ENCODE data around the gene CASTOR1.

CASTOR1 gene

GRCh38 chr22:30297276-30297990 lies 8.1 kb upstream of the CASTOR1 start:
- no peak for DNase-seq

DNA sequence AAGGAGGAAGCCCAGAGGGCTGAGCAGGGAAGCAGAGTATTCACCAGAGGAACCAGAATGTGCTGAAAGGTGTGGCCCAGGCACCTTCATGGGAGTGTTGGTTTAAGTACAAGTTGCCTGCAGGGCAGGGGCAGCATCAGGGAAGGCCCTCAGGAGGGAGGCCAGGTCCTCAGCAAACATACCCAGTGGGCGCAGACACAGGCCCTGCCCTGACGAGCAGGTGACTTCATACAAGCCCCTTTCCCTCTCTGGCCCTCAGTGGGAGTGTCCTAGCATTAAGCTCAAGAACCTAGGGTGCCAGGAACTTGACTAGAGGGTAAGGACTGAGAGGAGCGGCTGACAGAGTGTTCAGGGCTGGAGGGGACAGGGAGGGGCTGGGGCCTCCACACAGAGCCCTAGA lies 7.5 kb upstream of the CASTOR1 start:
- DNase-seq = no peak

DNA sequence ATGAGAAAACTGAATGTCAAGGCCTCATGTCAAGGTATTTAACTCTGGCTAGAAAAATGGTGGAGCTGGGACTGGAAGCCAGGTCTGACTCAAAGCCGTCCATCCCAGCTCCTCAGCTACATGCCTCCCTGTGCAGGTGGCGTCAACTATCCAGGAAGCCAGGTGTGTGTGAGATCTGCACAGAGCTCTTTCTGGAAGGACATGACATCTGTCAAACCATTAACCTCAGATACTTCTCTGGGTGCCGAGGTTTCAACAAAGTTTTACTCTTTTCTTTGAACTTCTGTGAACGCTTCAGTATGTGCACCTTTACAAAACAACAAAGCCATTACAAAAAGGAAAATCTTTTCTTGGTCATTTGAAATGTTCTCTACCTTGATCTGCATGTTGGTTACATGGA lies 7.0 kb upstream of the CASTOR1 start:
- no peak for DNase-seq

DNA sequence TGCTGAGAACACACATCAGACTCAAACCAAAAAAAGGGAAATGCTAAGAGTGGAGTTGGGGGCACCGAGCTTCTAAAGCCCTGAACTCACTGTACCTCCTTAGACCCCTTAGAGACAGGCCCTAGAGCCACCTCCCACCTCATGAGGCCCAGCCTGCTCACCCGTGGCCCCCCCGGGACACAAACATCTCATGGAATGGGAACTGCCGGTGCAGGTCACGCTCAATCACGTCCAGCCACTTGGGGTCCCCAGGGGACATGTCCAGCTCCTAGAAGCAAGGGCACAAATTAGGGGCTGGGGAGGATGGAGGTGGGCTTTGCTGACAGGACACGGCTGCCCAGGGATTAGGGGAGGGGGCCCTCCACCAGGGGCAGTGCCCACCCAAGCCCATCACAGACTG lies 6.3 kb upstream of the CASTOR1 start:
- no peak for DNase-seq

DNA sequence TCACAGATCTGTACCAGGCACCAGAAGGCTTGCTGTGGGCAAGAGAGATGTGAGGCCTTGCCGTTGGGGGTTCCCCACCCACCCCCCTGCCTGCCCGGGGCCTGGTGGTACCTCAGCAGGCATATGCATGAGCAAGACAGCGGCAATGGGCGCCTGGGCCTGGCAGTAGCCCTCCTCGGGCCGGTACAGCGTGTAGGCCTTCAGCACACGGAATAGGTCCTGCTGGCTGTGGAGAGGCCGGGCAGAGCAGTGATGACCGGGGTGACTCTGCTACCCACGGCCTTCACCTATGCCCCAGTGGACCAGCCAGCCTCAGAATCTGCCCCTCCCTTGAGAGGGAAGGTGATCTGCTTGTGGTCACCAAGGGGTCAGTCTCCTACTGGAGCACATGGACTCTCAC lies 5.5 kb upstream of the CASTOR1 start:
- DNase-seq = no peak

GRCh38 chr22:30294066-30294465 lies 4.8 kb upstream of the CASTOR1 start:
- DNase-seq = no peak

GRCh38 chr22:30293026-30293425 lies 3.7 kb upstream of the CASTOR1 start:
- no peak for DNase-seq

DNA sequence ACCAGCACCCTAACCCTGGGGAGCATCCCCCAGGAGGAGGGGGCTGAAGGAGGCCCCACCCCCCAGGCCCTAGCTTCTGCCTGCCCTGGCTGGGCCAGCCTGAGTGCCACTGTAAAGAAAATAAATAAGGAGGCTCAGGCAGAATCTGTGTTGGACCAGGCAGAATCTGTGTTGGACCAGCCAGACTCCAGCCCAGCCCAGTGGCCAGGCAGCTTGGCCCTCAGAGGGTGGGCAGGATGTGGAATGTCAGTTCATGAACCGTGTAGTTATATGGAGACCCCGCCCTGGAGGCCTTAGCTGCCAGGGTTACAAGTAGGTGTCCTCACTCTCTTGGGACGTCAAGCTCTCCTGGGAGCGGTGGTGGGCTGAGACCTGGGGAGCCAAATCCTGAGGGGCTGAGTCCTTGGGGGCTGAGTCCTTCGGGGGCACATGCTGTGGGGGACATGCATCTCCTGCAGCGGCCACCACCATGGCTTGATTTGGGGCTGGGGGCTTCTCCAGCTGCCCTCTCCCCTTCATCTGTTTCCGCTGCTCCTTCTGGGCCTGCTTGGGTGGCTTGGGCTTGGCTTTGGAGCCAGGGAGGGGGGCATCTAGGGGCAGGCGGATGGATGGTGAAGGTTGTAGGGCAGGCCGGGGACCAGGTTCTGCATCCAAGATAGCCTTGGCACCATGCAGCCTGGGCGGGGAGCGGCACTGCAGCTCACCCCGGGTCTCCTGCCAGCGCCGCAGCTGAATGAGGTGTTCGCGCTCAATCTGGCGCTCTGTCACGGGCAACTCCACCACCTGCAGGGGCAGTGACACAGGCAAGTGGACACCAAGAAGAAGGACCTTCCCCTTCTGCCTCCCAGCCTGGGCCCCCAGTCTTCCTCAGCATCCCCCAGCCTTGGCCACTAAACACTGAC lies 3.0 kb upstream of the CASTOR1 start:
- DNase-seq = no peak

GRCh38 chr22:30291058-30291892 lies 2.0 kb upstream of the CASTOR1 start:
- no peak for DNase-seq

DNA sequence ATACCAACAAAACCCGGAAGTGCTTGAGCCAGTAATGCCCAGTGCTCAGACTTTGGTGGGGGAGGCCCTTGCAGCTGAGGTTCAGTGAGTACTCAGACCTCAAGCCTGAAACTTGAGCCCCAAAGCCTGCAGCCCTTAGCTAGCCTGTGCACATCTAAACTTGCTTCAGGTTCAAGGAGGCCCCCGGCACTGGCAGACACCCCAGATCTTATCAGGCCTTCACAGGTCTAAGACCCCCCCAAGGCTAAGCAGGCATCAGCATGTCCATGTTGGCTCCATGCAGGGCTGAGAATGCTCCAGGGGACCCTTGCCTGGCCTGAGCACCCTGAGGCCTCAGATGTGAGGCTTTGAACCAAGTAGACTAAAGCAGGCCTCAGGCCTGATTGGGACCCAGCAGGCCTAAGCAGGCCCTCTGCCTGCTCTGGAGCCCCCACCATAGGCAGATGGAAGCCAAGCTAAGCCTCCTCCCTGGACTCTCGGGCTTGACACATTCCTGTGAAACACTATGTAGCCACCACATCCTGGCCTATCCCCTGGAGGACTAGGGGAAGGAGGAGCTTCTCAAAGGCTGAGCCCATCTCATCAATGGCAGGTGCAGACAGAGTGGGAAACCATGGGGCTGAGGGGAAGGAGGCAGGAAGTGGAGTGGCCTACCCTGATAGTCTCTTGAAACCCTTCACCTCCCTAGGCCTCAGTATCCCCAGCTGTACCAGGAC lies 1.2 kb upstream of the CASTOR1 start:
- no peak for DNase-seq

DNA sequence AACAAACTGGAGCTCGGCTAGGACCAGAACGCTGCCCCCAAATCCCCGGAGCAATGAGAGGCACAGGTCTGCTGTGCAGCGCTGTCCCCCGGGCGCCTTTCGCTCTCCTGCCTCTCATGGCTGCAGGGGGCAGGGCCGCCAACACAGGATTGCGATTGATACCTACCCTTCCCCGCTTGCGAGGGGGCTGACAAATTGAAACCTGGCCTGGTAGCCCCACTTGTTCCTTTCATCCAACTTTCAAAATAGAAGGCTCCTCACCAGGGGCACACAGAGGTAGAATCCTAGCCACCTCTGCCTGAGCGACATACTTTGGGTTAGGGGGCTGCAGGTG lies 642 bp upstream of the CASTOR1 start:
- DNase-seq = no peak

GRCh38 chr22:30288419-30289140 lies 725 bp downstream of the CASTOR1 start:
- no peak for DNase-seq

GRCh38 chr22:30287648-30288418 lies 1.5 kb downstream of the CASTOR1 start:
- peak; percentile 92 for DNase-seq

DNA sequence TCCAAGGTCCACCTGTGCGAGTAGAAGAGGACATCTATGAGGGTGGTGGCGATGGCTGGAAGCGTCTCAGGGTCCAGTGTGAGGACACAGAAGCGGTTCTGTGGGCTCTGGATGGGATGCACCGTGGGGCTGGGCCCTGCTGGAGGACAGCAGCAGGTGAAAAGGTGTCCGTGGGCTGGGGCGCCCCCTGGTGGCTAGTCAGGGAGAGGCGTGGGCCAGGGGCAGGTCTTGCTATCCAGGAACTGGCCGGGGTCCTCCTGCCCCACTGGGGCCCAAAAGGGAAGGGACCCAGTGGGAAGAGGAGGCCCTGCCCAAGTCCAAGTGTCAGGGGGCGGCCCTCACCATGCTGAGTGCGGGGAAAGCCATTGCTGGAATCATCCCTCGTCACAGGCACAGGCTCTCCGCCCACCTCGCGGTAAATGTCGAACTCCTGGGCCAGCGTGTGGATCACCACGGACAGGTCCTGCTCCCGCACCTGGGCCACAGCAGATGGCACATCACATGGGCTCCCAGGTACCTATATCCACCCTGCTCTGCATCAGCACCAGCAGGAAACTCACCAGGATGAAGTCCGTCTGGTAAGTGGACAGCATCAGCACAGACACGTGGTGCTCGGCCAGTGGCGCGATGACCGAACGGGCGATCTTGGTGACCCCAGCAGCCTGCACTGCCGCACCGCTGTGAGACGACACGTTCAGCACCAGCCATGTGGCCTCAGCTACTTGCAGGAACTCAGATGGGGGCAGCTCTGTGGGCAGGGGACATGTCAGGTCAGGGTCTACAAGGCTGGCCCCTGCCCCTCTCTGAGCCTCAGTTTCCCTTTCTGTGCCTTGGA lies 2.3 kb downstream of the CASTOR1 start:
- DNase-seq = peak; percentile 79

- DNase-seq = no peak
These were observed 3.0 kb downstream of the CASTOR1 start for GRCh38 chr22:30286331-30286730.

- no peak for DNase-seq
These were observed 3.5 kb downstream of the CASTOR1 start for GRCh38 chr22:30285846-30286200.

DNA sequence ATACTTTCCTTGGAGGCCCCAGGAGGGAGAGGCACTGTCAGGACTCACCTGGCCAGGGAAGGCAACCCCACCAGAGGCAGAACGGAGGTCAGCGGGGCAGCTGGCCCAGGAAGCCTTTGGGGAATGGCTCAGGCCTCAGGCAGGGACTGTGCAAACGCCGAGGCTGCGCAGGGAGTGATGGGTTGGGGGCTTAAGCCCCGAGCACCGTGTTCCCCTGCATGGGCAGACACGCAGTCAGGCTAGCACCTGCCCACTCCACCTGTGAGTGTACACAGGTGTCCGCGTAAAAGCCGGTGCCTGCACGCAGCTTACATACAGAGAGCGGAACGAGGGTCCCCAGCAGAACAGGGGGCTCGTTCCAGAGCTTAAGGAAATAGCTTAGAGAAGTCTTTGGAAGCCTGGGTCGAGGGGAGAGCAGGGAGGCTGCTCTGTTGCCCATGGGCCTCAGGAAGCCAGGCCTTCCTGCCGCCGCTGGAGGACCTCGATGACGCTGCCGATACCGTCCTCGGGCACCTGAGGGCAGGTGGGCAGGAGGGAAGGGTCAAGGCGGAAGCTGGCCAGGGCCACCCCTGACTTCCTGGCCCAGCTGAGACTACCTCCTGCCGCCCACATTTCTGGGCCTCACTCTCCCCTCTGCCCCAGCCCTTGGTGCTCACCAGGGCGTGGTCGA lies 4.0 kb downstream of the CASTOR1 start:
- no peak for DNase-seq

DNA sequence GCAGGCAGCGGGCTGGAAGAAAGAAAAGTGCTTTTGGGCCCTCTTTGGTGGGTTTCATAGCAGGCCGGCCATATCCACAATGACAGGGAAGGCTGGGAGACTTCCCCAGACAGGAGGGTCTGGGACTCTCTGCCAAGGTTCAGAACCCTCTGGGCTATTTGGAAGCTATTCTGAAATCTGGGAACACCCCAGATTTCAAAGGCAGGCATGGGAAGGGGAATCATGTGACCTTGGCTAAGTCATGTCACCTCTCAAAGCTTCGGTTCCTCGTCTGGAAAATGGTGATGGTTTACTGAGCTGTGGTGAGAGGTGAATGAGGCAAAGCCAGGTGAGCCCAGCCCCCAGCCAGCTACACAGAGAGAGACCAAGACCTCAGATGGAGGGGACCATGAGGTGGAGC lies 4.6 kb downstream of the CASTOR1 start:
- DNase-seq = no peak

GRCh38 chr22:30284172-30284571 lies 5.1 kb downstream of the CASTOR1 start:
- peak; percentile 97 for DNase-seq

DNA sequence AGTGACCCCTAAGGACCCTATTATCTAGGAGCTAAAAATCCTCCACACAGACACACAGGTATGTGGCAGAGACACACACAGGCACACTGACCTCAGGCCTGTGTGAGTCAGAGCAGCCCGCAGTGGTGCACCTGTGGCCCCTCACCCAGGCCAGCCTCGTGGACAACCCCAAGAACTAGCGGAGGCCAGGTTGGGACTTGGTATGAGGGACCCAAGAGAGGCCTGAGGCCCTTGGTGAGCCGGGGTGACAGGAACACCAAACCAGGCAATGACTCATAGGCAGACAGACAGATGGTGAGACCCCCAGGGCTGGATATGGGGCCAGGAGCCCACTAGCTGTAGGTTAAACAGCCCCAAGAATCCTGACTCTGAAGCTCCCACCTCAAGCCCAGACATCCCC lies 6.0 kb downstream of the CASTOR1 start:
- peak; percentile 35 for DNase-seq

Data from hematopoietic multipotent progenitor cell treated with erythropoietin and hydrocortisone succinate and interleukin-3 and kit ligand, for 8 days (in vitro differentiated cells).